ENCODE measurements around the gene SERPINI1. TPM values are rescaled to one million over a fixed set of nuclear protein-coding genes. Genes with fewer than 3 reads are reported as not detected.

SERPINI1 gene
- total and polyA plus RNA-seq, 10 donors = 5.3 to 13.6 (median 9.0) TPM

DNA sequence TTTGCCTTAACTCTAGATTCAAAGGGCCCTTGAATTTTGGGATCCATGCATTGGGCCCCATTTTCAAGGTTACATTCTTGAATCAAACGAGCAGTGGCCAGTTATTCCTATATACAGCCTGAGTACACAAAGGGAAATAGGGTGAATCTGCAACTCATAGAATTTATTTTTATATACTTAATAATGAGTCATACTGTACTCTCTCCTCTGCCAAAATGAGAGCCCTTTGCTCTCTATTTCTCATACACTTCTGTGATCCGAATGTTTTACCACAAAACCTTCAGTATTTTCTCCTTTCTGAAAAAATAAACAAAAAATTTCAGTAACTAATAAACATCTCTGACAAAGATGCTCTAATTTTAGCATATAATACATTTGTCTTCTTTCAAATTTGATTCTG is 116.7 kb downstream of the SERPINI1 start:
- intact Hi-C loops (cut with DNase I; ENCODE audit: low total_unique reads) = no loop called here
- TF ChIP-seq, protein P1, sequence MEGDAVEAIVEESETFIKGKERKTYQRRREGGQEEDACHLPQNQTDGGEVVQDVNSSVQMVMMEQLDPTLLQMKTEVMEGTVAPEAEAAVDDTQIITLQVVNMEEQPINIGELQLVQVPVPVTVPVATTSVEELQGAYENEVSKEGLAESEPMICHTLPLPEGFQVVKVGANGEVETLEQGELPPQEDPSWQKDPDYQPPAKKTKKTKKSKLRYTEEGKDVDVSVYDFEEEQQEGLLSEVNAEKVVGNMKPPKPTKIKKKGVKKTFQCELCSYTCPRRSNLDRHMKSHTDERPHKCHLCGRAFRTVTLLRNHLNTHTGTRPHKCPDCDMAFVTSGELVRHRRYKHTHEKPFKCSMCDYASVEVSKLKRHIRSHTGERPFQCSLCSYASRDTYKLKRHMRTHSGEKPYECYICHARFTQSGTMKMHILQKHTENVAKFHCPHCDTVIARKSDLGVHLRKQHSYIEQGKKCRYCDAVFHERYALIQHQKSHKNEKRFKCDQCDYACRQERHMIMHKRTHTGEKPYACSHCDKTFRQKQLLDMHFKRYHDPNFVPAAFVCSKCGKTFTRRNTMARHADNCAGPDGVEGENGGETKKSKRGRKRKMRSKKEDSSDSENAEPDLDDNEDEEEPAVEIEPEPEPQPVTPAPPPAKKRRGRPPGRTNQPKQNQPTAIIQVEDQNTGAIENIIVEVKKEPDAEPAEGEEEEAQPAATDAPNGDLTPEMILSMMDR (IDR thresholded peaks at IDR 0.05 in 8 of 11, conservative IDR thresholded peaks at IDR 0.05 in 3 of 11) = no peak
- TF ChIP-seq POLR2AphosphoS5 (IDR thresholded peaks at IDR 0.05) (no peak), POLR2A (IDR thresholded peaks at IDR 0.05) (no peak)

DNA sequence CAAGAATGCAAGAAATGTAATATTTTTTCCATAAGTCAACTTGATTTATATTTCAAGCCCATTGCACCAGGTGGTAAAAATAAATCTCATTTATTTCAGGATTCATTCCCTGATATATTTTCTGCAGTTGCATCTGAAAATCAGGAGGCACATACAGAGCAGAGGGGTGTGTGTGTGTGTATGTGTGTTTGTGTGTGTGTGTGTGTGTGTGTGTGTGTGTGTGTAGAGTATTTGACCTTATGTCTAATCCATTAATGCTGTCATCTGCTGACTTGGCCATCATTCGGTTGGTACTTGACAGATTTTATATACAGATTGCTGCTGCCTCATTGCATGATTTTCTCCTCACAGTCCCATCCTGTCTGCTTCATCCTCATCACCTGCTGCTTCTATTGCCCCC is 118.5 kb downstream of the SERPINI1 start:
- WGBS, 5 donors = 60 to 86% (median 84%) methylated on average over 1 of the region's 1 CpG
- no peak overlapping the region for H3K27ac ChIP-seq
- H3K36me3 ChIP-seq = no peaks in the 10 kb centered on the region
- H3K4me3 ChIP-seq = no peak overlapping the region
- intact Hi-C loops (cut with DNase I; ENCODE audit: low total_unique reads) = no loop called here
- no peak for DNase-seq
- H3K27me3 ChIP-seq (replicated peaks in 1 of 7) = no peaks in the 10 kb centered on the region
- H3K9me3 ChIP-seq = no peaks in the 10 kb centered on the region
- no peaks in the 10 kb centered on the region for H3K4me1 ChIP-seq
- no peak for TF ChIP-seq POLR2A (IDR thresholded peaks at IDR 0.05)
- TF ChIP-seq POLR2AphosphoS5 (IDR thresholded peaks at IDR 0.05) = no peak
- TF ChIP-seq, protein P1 (IDR thresholded peaks at IDR 0.05 in 8 of 11, conservative IDR thresholded peaks at IDR 0.05 in 3 of 11) = no peak

More for the DNA sequence above, 116.7 kb downstream of the SERPINI1 start:
- no peaks in the 10 kb centered on the region for H3K36me3 ChIP-seq
- WGBS, 5 donors = 72 to 85% (median 79%) methylated on average over 2 of the region's 2 CpGs
- no peak overlapping the region for H3K27ac ChIP-seq
- no peaks in the 10 kb centered on the region for H3K9me3 ChIP-seq
- H3K27me3 ChIP-seq (replicated peaks in 1 of 7) = no peaks in the 10 kb centered on the region
- H3K4me1 ChIP-seq = no peaks in the 10 kb centered on the region
- DNase-seq = no peak
- H3K4me3 ChIP-seq = no peak overlapping the region

DNA sequence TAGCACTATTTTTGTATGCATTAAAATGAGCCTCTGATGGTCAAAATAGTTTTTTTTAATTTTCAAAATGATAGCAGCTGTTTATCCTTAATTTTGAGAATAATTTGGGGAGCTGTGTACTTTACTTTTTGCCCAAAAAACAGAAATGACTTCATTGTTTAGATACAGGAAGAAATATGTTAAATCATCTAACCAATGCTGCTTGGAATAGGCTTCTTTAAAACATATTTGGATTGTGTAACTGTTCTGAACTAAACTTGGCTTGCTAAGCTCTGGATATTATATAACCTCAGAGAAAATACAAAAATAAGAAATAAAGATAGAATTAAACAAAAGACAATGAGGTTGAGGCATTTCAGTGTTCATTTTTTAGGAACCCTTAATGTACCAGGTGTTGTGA is 119.3 kb downstream of the SERPINI1 start:
- TF ChIP-seq POLR2AphosphoS5 (IDR thresholded peaks at IDR 0.05) (no peak), POLR2A (IDR thresholded peaks at IDR 0.05) (no peak)
- TF ChIP-seq, protein P1 (IDR thresholded peaks at IDR 0.05 in 8 of 11, conservative IDR thresholded peaks at IDR 0.05 in 3 of 11) = no peak
- no peak for DNase-seq
- Histone ChIP-seq H3K27me3 (replicated peaks in 1 of 7) (no peaks in the 10 kb centered on the region), H3K36me3 (no peaks in the 10 kb centered on the region), H3K4me3 (no peak overlapping the region), H3K27ac (no peak overlapping the region), H3K4me1 (peaks cover 0 to 6% (median 2%) of the 10 kb centered on the region in 6 donors), H3K9me3 (no peaks in the 10 kb centered on the region)
- intact Hi-C loops (cut with DNase I; ENCODE audit: low total_unique reads) = no loop called here

DNA sequence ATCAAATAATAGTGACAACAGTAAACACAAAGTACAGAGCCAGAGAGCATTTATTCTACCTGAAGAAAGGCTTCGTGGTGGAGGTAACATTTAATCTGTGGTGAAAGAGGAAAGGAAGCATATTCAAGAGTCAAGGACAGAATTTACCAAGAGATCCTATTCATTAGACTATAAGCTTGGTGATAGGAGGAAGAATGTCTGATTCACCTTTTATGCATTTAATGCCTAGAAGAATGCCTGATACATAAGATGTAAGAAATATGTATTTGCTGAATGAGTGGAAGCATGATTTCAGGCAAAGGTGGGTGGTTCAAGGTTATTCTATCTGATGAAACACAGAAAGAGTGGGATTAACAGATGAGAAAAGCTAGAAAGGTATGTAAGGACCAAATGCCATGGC is 119.8 kb downstream of the SERPINI1 start:
- Histone ChIP-seq H3K9me3 (no peaks in the 10 kb centered on the region), H3K36me3 (no peaks in the 10 kb centered on the region), H3K4me1 (peaks cover 0 to 9% (median 2%) of the 10 kb centered on the region in 6 donors), H3K27ac (no peak overlapping the region), H3K27me3 (replicated peaks in 1 of 7) (no peaks in the 10 kb centered on the region), H3K4me3 (no peak overlapping the region)
- TF ChIP-seq POLR2A (IDR thresholded peaks at IDR 0.05) = no peak
- TF ChIP-seq POLR2AphosphoS5 (IDR thresholded peaks at IDR 0.05) = no peak
- DNase-seq = no peak
- intact Hi-C loops (cut with DNase I; ENCODE audit: low total_unique reads) = no loop called here
- WGBS, 5 donors = 26 to 74% (median 57%) methylated on average over 1 of the region's 1 CpG

DNA sequence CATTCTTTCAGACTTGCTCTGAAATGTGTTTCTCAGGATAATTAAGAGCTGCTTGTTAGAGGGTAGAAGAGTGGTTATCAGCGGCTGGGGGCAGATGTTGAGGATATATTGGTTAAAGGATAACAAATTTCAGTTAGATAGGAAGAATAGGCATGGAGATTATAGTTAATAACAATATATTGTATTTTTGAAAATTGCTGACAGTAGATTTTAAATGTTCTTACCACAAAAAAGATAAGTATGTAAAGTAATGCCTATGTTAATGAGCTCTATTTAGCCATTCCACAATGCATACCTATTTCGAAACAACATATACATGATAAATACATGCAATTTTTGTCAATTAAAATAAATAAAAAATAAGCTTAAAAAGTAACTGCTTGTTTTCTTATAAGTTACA is 123.3 kb downstream of the SERPINI1 start:
- Histone ChIP-seq H3K4me3 (no peak overlapping the region), H3K27ac (no peak overlapping the region), H3K36me3 (no peaks in the 10 kb centered on the region), H3K9me3 (no peaks in the 10 kb centered on the region), H3K27me3 (replicated peaks in 1 of 7) (no peaks in the 10 kb centered on the region), H3K4me1 (peaks cover 0 to 35% (median 17%) of the 10 kb centered on the region in 6 donors)
- WGBS, 5 donors = 91 to 97% (median 93%) methylated on average over 2 of the region's 2 CpGs
- TF ChIP-seq, protein P1 (IDR thresholded peaks at IDR 0.05 in 8 of 11, conservative IDR thresholded peaks at IDR 0.05 in 3 of 11) = no peak
- no peak for TF ChIP-seq POLR2AphosphoS5 (IDR thresholded peaks at IDR 0.05)
- TF ChIP-seq POLR2A (IDR thresholded peaks at IDR 0.05) = no peak
- intact Hi-C loops (cut with DNase I; ENCODE audit: low total_unique reads) = no loop called here
- DNase-seq = no peak

Data from spleen (tissue), 11 donors.